ENCODE measurements around the gene CNOT11.
A peak's percentile ranks its signal among the peaks of the same experiment; 100 is the strongest.
"Not testable (repeated sequence)": the region's sequence is repeated elsewhere in the genome, so short reads cannot be mapped to it uniquely, and the experiment has no call there.

CNOT11 gene

DNA sequence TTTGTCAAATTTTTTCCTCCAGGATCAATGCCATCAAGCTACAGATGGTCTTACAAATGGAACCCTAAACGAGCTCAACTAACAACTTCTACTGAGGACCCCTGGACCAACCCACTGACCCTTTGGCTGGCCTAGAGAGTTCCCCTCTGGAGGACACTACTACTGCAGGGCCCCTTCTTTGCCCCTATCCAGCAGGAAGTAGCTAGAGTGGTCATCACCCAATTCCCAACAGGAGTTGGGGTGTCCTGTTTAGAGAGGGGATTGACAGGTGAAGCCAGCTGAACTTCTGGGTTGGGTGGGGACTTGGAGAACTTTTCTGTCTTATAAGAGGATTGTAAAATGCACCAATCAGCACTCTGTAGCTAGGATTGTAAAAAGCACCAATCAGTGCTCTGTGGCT is 16.7 kb upstream of the CNOT11 start:
- intact Hi-C loops (cut with micrococcal nuclease); H3K4me3 Mint-ChIP-seq; H3K27ac Mint-ChIP-seq; H3K36me3 Mint-ChIP-seq (ENCODE audit: low read depth); H3K27me3 Mint-ChIP-seq: not testable (repeated sequence)
- Mint-ChIP-seq H3K9me3 (peaks cover 21% of the 10 kb centered on the region), H3K4me1 (ENCODE audit: low read depth) (peaks cover 42% of the 10 kb centered on the region)

DNA sequence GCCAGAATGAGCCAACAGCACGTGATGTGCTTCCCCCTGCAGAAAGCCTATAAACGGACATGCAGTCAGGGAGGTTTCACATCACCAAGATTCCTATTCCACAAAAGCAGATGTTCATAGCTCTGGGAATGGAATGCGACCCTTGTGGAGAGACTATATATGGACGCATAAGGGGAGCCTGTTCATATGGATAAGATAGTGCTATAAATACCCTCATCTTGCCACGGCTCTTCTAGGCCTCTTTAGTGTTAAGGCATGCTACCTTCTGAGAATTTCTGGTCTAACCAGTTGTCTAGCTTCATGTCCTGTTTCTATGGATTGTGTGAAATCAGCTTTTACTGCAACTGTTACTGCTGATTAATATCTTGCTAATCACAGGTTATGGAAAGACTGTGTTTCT is 14.7 kb upstream of the CNOT11 start:
- H3K27me3 Mint-ChIP-seq; H3K27ac Mint-ChIP-seq; H3K4me3 Mint-ChIP-seq; H3K36me3 Mint-ChIP-seq (ENCODE audit: low read depth); intact Hi-C loops (cut with micrococcal nuclease): not testable (repeated sequence)
- H3K4me1 Mint-ChIP-seq (ENCODE audit: low read depth) = peaks cover 36% of the 10 kb centered on the region
- H3K9me3 Mint-ChIP-seq = peaks cover 21% of the 10 kb centered on the region

DNA sequence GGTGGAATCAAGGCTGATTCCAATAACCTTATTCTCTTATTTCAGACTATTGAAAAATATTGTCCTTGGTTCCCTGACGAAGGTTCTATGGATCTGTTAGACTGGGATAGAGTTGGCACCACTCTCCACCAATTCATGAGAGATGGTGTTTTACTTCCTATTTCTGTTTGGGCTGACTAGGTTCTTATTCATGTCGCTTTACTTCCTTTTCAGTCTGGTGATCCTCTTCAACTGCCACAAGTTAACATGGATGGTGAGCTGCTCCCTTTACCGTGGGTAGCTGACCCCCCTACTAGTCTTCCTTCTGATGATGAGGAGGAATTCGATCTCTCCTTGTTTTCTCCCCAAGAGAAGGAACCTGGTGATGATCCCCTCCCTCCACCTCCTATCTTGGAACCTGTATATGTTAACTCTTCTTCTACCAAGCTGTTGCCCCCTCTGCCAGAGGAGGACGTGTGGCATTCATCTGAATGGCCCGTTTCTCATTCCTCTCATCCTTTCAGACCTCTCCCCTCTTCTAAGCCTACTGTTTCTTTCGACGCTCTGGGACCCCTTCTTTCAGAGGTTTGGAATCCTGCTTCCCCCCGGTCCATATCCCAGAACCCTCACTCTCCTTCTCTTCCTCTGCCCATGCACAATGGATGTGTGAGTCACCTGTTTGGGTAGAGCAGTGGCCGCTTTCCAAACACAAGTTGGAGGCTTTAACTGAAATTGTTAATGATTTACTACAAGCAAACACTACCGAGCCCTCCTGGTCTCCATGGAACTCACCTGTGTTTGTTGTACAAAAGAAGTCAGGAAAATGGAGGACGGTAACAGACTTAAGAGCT is 13.5 kb upstream of the CNOT11 start:
- Mint-ChIP-seq H3K9me3 (peaks cover 12% of the 10 kb centered on the region), H3K4me3 (no peak overlapping the region), H3K27ac (peak overlapping the region; percentile 61), H3K27me3 (no peaks in the 10 kb centered on the region), H3K36me3 (ENCODE audit: low read depth) (peaks cover 5% of the 10 kb centered on the region), H3K4me1 (ENCODE audit: low read depth) (peaks cover 30% of the 10 kb centered on the region)
- intact Hi-C loops (cut with micrococcal nuclease) = no loop called here

DNA sequence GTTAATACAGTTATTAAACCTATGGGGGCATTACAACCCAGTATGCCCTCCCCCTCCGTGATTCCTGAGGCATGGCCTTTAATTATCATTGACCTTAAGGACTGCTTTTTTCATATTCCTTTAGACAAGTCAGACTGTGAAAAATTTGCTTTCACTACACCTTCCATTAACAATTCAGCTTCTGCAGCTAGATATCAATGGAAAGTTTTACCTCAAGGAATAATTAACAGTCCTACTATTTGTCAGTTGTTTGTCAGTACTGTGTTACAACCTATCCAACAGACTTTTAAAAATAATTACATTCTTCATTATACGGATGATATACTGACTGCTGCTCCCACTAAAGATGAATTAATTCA is 12.9 kb upstream of the CNOT11 start:
- intact Hi-C loops (cut with micrococcal nuclease); H3K27me3 Mint-ChIP-seq; H3K36me3 Mint-ChIP-seq (ENCODE audit: low read depth); H3K9me3 Mint-ChIP-seq; H3K4me3 Mint-ChIP-seq: not testable (repeated sequence)
- H3K27ac Mint-ChIP-seq = peak overlapping the region; percentile 61
- peaks cover 26% of the 10 kb centered on the region for H3K4me1 Mint-ChIP-seq (ENCODE audit: low read depth)

DNA sequence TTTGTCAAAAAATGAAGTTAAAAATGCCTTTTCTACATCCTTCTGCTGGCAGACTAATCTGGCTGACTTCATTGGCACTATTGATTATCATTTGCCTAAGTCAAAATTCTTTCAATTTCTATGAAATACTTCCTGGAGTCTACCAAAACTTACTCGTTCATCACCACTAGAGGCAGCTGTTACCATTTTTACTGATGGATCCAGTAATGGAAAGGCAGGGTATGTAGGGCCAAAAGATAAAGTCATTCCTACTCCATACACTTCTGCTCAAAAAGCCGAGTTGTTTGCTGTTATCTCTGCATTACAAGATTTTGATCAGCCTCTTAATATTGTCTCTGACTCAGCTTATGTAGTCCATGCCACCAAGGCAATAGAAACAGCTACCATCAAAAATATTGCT is 12.0 kb upstream of the CNOT11 start:
- intact Hi-C loops (cut with micrococcal nuclease) = not testable (repeated sequence)

DNA sequence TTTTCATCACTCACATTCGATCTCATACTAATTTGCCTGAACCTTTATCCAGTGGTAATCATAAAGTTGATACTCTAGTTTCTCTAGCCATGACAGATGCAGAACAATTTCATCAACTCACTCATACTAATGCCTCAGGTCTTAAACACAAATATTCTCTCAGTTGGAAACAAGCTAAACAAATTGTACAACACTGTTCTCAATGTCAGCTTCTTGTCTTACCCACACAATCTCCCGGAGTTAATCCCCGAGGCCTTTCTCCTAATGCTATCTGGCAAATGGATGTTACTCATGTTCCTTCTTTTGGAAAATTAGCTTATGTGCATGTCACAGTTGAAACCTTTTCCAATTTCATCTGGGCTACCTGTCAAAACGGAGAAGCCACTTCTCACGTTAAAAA is 11.5 kb upstream of the CNOT11 start:
- no peaks in the 10 kb centered on the region for H3K27me3 Mint-ChIP-seq
- intact Hi-C loops (cut with micrococcal nuclease) = no loop called here

More for the DNA sequence above, 12.0 kb upstream of the CNOT11 start:
- H3K4me3 Mint-ChIP-seq; H3K27me3 Mint-ChIP-seq; H3K27ac Mint-ChIP-seq; H3K9me3 Mint-ChIP-seq; H3K36me3 Mint-ChIP-seq (ENCODE audit: low read depth): not testable (repeated sequence)
- peaks cover 26% of the 10 kb centered on the region for H3K4me1 Mint-ChIP-seq (ENCODE audit: low read depth)

DNA sequence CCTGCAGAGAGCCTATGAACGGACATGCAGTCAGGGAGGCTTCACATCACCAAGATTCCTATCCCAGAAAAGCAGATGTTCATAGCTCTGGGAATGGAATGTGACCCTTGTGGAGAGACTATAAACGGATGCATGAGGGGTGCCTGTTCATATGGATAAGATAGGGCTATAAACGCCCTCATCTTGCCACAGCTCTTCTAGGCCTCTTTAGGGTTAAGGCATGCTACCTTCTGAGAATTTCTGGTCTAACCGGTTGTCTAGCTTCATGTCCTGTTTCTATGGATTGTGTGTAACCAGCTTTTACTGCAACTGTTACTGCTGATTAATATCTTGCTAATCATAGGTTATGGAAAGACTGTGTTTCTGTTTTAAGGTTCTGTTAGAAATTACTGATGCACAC is 8.3 kb upstream of the CNOT11 start:
- H3K36me3 Mint-ChIP-seq (ENCODE audit: low read depth); intact Hi-C loops (cut with micrococcal nuclease); H3K9me3 Mint-ChIP-seq; H3K4me3 Mint-ChIP-seq; H3K4me1 Mint-ChIP-seq (ENCODE audit: low read depth); H3K27me3 Mint-ChIP-seq; H3K27ac Mint-ChIP-seq: not testable (repeated sequence)

More for the DNA sequence above, 11.5 kb upstream of the CNOT11 start:
- Mint-ChIP-seq H3K9me3 (peaks cover under 1% of the 10 kb centered on the region), H3K27ac (no peak overlapping the region), H3K4me1 (ENCODE audit: low read depth) (peaks cover 26% of the 10 kb centered on the region), H3K4me3 (no peak overlapping the region), H3K36me3 (ENCODE audit: low read depth) (no peaks in the 10 kb centered on the region)

DNA sequence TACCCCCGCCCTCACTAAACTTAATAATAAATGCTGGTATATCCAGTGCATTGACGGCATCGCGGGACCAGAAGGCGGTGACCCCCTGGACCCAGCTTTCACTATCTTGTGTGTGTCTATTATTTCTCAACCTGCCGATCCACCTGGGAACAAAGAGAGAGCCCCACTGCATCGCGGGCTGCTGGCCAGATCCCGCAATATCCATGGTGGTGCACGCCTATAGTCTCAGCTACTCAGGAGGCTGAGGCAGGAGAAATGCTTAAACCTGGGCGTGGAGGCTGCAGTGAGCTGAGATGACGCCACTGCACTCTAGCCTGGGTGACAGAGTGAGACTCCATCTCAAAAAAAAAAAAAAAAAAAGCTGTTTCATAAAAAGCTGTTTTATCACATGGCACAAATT is 7.8 kb upstream of the CNOT11 start:
- H3K4me3 Mint-ChIP-seq; H3K4me1 Mint-ChIP-seq (ENCODE audit: low read depth); H3K9me3 Mint-ChIP-seq; H3K36me3 Mint-ChIP-seq (ENCODE audit: low read depth); intact Hi-C loops (cut with micrococcal nuclease); H3K27ac Mint-ChIP-seq; H3K27me3 Mint-ChIP-seq: not testable (repeated sequence)

DNA sequence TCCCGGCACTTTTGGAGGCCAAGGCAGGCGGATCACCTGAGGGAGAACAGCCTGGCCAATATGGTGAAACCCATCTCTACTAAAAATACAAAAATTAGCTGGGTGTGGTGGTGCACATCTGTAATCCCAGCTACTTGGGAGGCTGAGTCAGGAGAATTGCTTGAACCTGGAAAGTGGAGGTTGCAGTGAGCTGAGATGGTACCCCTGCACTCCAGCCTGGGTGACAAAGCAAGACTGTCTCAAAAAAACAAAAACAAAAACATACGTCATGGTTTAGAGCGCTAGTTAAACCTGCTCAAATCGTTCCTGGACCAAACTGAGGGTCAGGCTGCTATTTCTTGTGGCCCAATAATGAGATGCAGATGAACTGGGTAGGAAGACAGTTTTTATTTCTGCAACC is 7.2 kb upstream of the CNOT11 start:
- H3K36me3 Mint-ChIP-seq (ENCODE audit: low read depth); H3K9me3 Mint-ChIP-seq; H3K4me1 Mint-ChIP-seq (ENCODE audit: low read depth); H3K27me3 Mint-ChIP-seq; intact Hi-C loops (cut with micrococcal nuclease); H3K4me3 Mint-ChIP-seq; H3K27ac Mint-ChIP-seq: not testable (repeated sequence)

DNA sequence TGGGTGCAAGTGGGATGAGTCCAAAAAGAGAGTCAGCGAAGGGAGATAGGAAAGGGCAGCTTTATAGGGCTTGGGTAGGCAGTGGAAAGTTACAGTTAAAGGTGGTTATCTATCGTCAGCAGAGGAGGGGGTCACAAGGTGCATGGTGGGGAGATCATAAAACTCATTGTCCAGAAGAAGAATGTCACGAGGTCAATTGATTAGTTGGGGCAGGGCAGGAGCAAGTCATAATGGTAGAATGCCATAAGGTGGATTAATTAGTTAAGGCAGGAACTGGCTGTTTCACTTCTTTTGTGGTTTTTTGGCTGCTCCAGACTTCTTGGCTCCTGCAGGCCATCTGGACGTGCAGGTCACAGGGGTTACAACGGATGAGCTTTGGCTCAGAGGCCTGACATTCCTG is 3.9 kb upstream of the CNOT11 start:
- Mint-ChIP-seq H3K4me1 (ENCODE audit: low read depth) (peaks cover 18% of the 10 kb centered on the region), H3K36me3 (ENCODE audit: low read depth) (peaks cover 14% of the 10 kb centered on the region)
- H3K4me3 Mint-ChIP-seq; H3K9me3 Mint-ChIP-seq; H3K27ac Mint-ChIP-seq; H3K27me3 Mint-ChIP-seq; intact Hi-C loops (cut with micrococcal nuclease): not testable (repeated sequence)

DNA sequence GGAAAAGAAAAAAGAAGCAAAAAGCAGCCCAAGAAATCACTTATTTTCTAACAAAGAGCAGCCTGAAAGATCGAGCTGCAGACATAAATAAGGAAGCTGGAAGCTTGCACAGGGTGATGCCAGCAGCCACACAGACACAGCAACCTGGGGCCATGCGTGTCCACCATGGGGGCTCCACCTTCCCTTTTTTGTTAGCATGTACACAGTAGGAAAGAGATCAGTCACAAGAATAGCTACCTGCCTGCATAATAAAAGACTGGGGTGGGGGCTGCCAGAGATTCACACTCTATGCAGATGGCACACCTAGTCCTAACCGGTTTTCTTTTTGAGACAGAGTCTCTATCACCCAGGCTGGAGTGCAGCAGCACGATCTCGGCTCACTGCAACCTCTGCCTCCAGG is 2.9 kb upstream of the CNOT11 start:
- H3K9me3 Mint-ChIP-seq = peaks cover 7% of the 10 kb centered on the region
- peaks cover 14% of the 10 kb centered on the region for H3K36me3 Mint-ChIP-seq (ENCODE audit: low read depth)
- H3K4me1 Mint-ChIP-seq (ENCODE audit: low read depth) = peaks cover 28% of the 10 kb centered on the region
- no peak overlapping the region for H3K27ac Mint-ChIP-seq
- intact Hi-C loops (cut with micrococcal nuclease) = loop anchor here (5.0 kb wide), 1 partner anchor 688 kb away; the partner anchor contains the start of gene PDCL3
- H3K4me3 Mint-ChIP-seq = no peak overlapping the region
- no peaks in the 10 kb centered on the region for H3K27me3 Mint-ChIP-seq

DNA sequence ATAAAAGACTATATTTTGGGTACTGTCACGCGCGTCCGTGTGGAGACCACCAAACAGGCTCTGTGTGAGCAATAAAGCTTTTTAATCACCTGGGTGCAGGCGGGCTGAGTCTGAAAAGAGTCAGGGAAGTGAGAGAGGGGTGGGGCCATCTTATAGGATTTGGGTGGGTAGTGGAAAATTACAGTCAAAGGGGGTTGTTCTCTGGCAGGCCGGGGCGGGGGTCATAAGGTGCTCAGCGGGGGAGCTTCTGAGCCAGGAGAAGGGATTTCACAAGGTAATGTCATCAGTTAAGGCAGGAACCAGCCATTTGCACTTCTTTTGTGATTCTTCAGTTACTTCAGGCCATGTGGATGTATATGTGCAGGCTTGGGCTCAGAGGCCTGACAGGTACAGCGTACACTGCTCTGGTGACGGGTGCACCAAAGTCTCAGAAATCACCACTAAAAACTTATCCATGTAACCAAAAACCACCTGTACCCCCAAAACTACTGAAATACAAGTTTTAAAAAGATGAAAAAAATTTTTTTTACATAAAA is 1.4 kb upstream of the CNOT11 start:
- Mint-ChIP-seq H3K36me3 (ENCODE audit: low read depth) (peaks cover 19% of the 10 kb centered on the region), H3K4me1 (ENCODE audit: low read depth) (peaks cover 40% of the 10 kb centered on the region)
- H3K4me3 Mint-ChIP-seq, H3K27ac Mint-ChIP-seq, H3K27me3 Mint-ChIP-seq, H3K9me3 Mint-ChIP-seq: not testable (repeated sequence)
- intact Hi-C loops (cut with micrococcal nuclease) = loop anchor here (5.0 kb wide), 1 partner anchor 689 kb away; the partner anchor contains the start of gene PDCL3

DNA sequence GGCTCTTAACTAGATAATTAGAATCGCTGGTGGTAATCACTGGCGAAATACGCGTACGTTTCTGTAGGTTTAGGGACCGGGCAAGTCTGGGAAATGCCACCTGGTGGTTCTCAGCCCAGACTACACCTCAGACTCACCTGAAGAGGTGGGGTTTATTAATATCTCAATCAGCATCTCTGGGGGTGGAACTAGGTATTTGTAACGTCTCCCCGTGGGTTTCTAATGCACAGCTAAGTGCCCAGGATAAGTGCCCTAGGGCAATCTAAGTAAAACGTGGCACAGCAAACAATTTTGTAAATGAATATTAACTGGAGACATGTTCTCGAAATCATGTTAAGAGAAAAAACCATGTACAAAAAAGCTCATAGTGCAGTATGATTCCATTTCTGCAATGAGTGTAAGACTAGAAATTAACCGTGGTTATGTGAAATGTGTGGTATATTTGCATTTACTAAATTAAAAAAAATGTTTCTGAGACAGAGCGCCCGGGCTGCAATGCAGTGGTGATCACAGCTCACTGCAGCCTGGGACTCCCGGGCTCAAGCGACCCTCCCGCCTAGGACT is 760 bp upstream of the CNOT11 start:
- peaks cover 25% of the 10 kb centered on the region for H3K36me3 Mint-ChIP-seq (ENCODE audit: low read depth)
- H3K9me3 Mint-ChIP-seq = peaks cover 7% of the 10 kb centered on the region
- intact Hi-C loops (cut with micrococcal nuclease) = loop anchor here (5.0 kb wide), 1 partner anchor 690 kb away; the partner anchor contains the start of gene PDCL3
- H3K27me3 Mint-ChIP-seq = no peaks in the 10 kb centered on the region
- H3K4me3 Mint-ChIP-seq = peak overlapping the region; percentile 90
- peak overlapping the region; percentile 90 for H3K27ac Mint-ChIP-seq
- H3K4me1 Mint-ChIP-seq (ENCODE audit: low read depth) = peaks cover 45% of the 10 kb centered on the region

DNA sequence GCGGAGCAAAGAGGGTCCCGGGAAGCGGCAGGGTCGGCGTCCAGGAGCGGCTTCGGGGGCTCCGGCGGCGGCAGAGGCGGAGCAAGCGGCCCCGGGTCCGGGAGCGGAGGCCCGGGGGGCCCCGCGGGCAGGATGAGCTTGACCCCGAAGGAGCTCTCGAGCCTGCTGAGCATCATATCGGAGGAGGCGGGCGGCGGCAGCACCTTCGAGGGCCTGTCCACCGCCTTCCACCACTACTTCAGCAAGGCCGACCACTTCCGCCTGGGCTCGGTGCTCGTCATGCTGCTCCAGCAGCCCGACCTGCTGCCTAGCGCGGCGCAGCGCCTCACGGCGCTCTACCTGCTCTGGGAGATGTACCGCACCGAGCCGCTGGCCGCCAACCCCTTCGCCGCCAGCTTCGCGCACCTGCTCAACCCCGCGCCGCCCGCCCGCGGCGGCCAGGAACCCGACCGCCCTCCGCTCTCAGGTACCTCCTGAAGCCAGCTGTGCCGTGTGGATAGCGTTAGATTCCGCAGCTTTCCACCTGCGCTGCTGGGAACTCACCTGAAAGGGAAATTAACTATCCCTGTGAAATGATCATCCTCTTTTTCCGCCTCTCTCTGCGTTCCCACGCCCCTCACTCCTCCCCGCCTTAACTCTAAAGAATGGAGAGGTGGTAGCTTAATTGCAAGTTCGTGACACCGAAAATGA is 472 bp downstream of the CNOT11 start:
- peaks cover 47% of the 10 kb centered on the region for H3K4me1 Mint-ChIP-seq (ENCODE audit: low read depth)

More for the DNA sequence above, 472 bp downstream of the CNOT11 start:
- intact Hi-C loops (cut with micrococcal nuclease) = loop anchor here (1.0 to 5.0 kb wide), 2 partner anchors 53 to 691 kb away; partner anchors contain the start of gene PDCL3
- H3K27me3 Mint-ChIP-seq = no peaks in the 10 kb centered on the region
- H3K4me3 Mint-ChIP-seq = peak overlapping the region; percentile 90
- H3K36me3 Mint-ChIP-seq (ENCODE audit: low read depth) = peaks cover 38% of the 10 kb centered on the region
- H3K27ac Mint-ChIP-seq = peak overlapping the region; percentile 90
- H3K9me3 Mint-ChIP-seq = peaks cover 7% of the 10 kb centered on the region

Measured in dendritic cell treated with granulocyte-macrophage colony-stimulating factor and Interleukin-4, amounts not matched to agents 40 ng/mL and 50 ng/mL, for 4 days (primary cell).